NCI-H345 treated with DMSO at 0.1 percent for 48 hours (cell line): ENCODE measurements around the gene DGLUCY.
"Not testable (repeated sequence)": the region's sequence is repeated elsewhere in the genome, so short reads cannot be mapped to it uniquely, and the experiment has no call there.

Experiments
- DNase-seq: peaks from one replicate; lab custom pipeline; 2025; ENCODE audit not compliant: unreplicated experiment; lab: John Stamatoyannopoulos, UW

Gene DGLUCY

GRCh38 chr14:91167380-91167770 is 53.5 kb downstream of the DGLUCY start:
- DNase-seq, result no peak

DNA sequence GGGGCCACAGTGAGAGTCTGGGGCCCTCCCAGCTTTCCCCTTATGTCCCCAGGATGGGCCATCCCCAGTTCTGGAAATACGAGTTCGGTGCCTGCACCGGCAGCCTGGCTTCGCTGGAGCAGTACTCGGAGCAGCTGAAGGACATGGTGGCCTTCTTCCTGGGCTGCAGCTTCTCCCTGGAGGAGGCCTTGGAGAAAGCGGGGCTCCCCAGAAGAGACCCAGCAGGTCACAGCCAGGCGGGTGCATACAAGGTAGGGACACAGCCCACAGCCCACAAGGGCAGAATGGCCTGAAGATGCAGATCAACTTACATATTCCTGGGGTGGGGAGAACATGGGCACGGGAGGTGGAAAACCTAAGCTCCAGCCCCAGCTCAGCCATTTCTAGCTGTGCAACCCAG is 56.1 kb downstream of the DGLUCY start:
- DNase-seq, result no peak

- DNase-seq, result no peak
These were observed 56.7 kb downstream of the DGLUCY start for GRCh38 chr14:91170504-91171121.

DNA sequence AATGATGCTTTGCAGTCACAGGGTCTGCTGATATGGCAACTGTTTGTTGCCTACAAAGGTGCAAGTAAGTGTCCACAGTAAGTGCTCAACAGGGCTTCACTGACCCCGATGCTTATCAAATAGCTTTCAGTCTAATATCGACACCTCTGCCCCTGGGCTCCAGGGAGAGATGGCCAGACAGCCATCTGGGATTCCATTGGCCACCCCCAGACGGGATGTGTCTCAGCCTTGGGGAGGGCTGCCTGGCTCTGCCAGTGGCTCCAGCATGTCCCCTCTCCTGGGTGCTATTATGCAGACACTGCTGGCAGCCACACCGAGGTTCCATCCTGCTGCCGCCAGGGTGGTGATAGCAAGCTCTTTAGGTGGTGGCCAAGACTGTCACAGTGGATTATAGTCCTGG is 57.4 kb downstream of the DGLUCY start:
- DNase-seq, result no peak

DNA sequence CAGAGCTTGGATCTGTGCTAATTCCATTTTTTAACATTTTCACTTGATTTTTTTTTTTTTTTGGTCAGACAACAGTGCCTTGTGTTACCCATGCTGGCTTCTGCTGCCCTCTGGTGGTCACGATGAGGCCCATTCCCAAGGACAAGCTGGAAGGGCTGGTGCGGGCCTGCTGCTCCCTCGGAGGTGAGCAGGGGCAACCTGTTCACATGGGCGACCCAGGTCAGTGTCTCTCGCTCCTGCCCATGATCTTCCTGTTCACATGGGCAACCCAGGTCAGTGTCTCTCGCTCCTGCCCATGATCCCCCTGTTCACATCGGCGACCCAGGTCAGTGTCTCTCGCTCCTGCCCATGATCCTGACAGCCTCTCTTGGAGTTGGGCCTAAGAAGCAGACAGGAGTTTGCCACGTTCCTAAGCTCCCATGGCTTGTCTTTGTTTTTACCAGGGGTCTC is 59.4 kb downstream of the DGLUCY start:
- DNase-seq, result peak; percentile 53

- DNase-seq, result no peak
These were observed 60.0 kb downstream of the DGLUCY start for GRCh38 chr14:91173904-91174303.

GRCh38 chr14:91175291-91176201 is 61.7 kb downstream of the DGLUCY start:
- no peak for DNase-seq

DNA sequence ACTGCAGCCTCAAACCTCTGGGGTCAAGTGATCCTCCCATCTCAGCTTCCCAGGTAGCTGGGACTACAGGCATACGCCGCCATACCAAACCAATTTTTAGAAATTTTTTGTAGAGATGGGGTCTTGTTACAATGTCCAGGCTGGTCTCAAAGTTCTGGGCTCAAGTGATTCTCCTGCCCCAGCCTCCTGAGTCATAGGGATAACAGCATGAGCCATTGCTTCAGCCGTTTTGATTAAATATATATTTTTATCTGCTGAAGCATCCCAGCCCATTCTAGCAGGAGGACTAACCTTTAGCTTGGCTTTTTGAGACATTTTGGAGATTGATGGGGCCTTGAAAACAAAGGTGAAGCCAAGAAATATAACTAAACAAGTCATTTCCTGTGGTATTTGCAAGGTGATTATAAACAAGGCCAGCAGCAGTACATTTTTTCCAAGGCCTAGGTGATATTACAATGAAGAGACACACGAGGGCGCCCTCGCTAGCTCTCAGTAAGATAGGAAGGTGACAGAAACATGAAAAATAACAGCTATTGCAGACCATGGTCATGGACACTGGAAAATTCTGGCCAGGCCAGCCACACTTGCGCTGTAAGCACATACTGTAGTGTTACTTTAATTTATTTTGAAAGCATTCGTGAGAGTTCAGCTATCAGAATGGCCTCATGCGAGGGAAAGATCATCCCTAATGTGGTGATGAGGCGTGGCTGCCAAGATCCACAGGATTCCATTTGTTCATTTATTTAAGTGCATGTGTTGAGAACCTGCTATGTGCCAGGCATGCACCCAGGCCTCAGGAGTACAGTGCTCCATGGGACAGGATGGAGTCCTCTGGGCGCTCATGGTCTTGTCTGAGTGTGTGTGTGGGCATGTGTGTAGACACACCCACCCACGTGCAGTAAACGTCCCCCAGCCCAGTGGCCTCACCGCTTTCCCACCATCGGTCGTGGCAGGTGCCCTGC is 63.5 kb downstream of the DGLUCY start:
- DNase-seq, result peak; percentile 51

DNA sequence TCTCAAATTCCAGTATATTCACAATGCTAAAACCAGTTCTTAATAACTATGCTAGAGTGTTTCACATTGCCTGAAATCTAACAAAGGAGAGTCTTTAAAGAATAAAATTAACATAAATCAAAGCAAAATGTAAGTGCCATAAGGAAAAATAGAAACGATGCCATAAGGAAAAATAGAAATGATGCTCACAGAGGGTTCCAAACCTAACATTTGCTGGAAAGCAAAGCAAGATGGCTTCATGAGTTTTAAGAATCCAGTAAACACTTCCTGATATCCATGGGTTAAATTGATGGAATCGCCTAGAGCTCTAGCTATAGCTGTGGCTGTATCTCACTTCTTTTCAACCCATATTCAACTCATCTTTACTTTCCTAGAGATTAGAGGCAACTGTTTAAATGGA is 66.7 kb downstream of the DGLUCY start:
- DNase-seq, result no peak

- not testable (repeated sequence) for DNase-seq
These were observed 68.9 kb downstream of the DGLUCY start for GRCh38 chr14:91182753-91183152.

- DNase-seq, result no peak
These were observed 70.7 kb downstream of the DGLUCY start for GRCh38 chr14:91184559-91184958.

DNA sequence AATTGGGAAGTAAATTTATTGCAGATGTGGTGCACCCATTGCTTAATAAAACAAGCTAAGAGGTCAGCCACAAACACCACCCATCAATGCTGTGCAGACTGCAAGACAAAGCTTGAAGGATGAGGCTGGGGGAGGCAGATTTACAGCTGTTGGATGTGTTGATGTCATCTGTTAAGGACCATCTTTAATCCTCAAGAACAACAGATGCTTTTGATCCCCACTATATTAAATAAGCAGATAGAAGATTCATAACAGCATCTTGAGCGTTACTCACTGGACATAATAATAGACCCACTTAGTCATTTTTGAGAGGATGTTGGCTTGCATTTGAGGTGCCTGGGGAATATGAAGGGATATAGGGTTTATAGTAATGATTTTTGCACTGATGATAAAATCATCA is 71.8 kb downstream of the DGLUCY start:
- no peak for DNase-seq

- no peak for DNase-seq
These were observed 72.7 kb downstream of the DGLUCY start for GRCh38 chr14:91186515-91187066.

GRCh38 chr14:91187271-91187670 is 73.4 kb downstream of the DGLUCY start:
- DNase-seq, result no peak

DNA sequence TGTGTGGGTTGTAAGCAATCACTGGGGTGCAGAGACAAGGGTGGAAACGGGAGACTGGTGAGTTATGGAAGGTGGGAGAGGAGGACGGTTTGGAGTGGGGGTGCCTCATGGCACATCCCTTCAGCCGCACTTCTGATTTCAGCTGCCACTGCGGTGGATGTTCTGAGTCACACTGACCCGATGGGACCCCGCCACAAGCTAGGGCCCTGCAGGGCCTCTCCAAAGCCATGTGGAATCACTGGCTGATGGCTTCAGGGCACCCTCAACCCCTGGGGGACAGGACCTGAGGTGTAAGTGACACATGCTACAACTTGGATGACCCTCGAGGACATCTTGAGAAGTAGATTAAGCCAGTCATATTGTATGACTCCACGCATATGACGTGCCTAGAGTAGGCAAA is 77.0 kb downstream of the DGLUCY start:
- DNase-seq, result no peak

DNA sequence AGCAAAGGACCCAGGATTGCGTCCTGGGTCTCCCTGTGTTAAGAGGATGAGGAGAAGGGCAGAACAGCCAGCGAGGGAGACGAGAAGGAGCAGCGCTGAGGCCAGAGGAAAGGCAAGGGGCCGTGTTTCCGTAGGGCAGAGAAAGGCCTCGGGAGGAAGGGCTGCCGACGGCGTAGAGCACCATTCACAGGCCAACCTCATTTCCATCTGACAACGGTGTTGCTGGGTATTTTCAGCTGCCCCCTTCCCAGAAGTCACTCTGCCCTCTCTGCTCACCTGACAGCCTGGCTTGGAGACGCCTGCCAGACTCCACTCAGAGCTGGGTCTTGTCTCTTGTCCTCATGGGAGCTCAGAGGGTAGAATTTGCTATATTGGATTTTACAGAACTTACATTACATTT is 79.2 kb downstream of the DGLUCY start:
- DNase-seq, result no peak

GRCh38 chr14:91195881-91196280 is 82.0 kb downstream of the DGLUCY start:
- DNase-seq, result no peak

GRCh38 chr14:91197631-91198030 is 83.8 kb downstream of the DGLUCY start:
- no peak for DNase-seq

DNA sequence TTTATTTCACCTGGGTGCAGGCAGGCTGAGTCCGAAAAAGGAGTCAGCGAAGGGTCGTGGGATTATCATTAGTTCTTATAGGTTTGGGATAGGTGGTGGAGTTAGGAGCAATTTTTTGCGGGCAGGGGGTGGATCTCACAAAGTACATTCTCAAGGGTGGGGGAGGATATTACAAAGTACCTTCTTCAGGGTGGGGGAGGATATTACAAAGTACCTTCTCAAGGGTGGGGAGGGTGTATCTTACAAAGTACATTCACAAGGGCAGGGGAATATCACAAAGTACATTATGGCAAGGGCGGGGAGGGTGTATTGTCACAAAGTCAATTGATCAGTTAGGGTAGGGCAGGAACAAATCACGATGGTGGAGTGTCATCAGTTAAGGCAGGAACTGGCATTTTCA is 86.9 kb downstream of the DGLUCY start:
- not testable (repeated sequence) for DNase-seq

DNA sequence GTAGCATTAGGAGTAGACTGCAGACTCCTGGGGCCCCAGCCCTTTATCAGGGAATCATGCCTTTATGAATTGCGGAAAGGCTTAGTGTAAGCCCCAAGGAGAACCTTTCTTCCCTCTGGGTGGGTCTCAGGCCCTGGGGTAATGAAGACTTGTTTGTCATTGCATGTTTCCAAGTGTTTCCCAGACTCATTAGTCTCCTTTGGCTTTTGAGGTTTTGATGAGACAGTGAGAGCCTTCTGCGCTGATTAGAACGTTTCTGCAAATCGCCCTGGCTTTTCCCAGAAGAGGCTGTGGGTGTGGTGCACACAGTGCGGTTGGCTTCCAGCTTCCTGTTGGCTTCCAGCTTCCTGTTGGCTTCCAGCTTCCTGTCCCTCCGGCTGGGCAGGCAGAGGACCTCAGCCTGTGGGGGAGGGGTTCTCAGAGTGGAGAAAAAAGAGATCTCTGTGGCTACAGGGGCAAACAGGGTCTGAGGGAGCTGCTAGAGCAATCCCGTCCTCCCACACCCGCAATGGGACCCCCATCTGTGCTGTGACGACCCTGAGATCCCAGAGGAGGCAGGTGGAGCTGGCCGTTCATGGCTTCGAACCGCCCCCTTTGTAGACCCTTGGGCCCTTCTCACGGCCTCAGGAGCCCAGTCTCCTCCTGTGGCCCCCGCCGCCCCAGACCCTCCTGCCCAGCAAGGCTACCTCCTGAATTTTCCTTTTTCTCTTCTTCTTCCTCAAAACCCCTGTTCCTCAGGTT is 88.5 kb downstream of the DGLUCY start:
- DNase-seq, result no peak
